Measurements from ENCODE around the gene PNISR. TPM values are rescaled to one million over a fixed set of nuclear protein-coding genes. Genes with fewer than 3 reads are reported as not detected.
"Not testable (repeated sequence)": the region's sequence is repeated elsewhere in the genome, so short reads cannot be mapped to it uniquely, and the experiment has no call there.

Gene PNISR
- total RNA-seq, 1 experiment from 2014 or later, result 134 TPM

DNA sequence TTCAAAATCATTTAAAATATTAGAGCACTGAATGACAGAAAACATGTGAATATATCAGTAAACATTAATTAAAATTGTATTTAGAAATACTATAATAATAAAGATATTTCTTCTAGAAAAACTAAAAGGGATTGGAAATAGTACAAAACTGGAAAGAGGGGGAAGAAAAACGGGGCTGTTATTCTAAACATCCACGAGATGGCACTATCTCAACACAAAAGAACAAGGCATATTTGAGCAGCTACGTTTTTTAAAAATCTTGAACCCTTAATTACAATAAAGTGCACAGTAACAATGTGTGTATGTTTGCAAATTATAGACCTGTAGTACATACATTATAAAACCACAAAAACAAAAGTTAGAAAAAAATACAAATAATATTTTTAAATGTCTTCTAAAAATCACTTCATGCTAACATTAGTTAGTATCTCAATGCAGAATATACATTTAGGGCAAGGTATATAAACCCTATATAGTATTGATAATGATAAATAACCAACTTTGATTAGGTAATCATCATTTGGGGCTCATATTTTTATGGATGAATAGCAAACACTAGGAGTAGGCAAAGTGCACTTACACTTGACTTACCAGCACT is 42.5 kb upstream of the PNISR start:
- TF ChIP-seq, protein P1, sequence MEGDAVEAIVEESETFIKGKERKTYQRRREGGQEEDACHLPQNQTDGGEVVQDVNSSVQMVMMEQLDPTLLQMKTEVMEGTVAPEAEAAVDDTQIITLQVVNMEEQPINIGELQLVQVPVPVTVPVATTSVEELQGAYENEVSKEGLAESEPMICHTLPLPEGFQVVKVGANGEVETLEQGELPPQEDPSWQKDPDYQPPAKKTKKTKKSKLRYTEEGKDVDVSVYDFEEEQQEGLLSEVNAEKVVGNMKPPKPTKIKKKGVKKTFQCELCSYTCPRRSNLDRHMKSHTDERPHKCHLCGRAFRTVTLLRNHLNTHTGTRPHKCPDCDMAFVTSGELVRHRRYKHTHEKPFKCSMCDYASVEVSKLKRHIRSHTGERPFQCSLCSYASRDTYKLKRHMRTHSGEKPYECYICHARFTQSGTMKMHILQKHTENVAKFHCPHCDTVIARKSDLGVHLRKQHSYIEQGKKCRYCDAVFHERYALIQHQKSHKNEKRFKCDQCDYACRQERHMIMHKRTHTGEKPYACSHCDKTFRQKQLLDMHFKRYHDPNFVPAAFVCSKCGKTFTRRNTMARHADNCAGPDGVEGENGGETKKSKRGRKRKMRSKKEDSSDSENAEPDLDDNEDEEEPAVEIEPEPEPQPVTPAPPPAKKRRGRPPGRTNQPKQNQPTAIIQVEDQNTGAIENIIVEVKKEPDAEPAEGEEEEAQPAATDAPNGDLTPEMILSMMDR (conservative IDR thresholded peaks at IDR 0.05), result peak; percentile 80
- Histone ChIP-seq H3K79me1 (ENCODE audit: insufficient read depth, low read depth, low read length, poor library complexity, severe bottlenecking) (no peaks in the 10 kb centered on the region), H3K56ac (ENCODE audit: insufficient read length, low read depth, low read length) (no peak overlapping the region), H2BK5ac (ENCODE audit: insufficient read length, low read length) (no peak overlapping the region), H3K27ac (ENCODE audit: insufficient read length, low read depth, low read length) (no peak overlapping the region), H3K4me2 (ENCODE audit: insufficient read depth, insufficient read length, low read length) (no peak overlapping the region), H3K4me1 (ENCODE audit: insufficient read depth, low read length) (no peaks in the 10 kb centered on the region), H3K9me3 (ENCODE audit: control insufficient read depth, low read depth, low read length) (no peaks in the 10 kb centered on the region), H3T11ph (ENCODE audit: low read length) (no peak overlapping the region), H3K18ac (ENCODE audit: insufficient read length, low read depth, low read length) (no peak overlapping the region), H2BK15ac (ENCODE audit: low read depth, low read length) (no peak overlapping the region), H2BK20ac (ENCODE audit: low read depth, low read length, poor library complexity, severe bottlenecking) (no peak overlapping the region), H3K23ac (ENCODE audit: insufficient read length, low read depth, low read length) (no peak overlapping the region), H3K4ac (ENCODE audit: low read depth, low read length) (no peak overlapping the region), H4K8ac (replicated peaks; ENCODE audit: insufficient read length, low read depth, low read length) (no peak overlapping the region), H4K91ac (ENCODE audit: insufficient read length, low read depth, low read length) (no peak overlapping the region), H3K27me3 (ENCODE audit: insufficient read depth, low read length) (no peaks in the 10 kb centered on the region), H4K20me1 (ENCODE audit: control insufficient read depth, insufficient read depth, insufficient read length) (no peaks in the 10 kb centered on the region), H3K79me2 (ENCODE audit: insufficient read depth, low read length) (no peaks in the 10 kb centered on the region), H4K5ac (ENCODE audit: insufficient read length, low read depth, low read length) (no peak overlapping the region), H2BK120ac (ENCODE audit: low read depth, low read length, poor library complexity, severe bottlenecking) (no peak overlapping the region), H2BK12ac (ENCODE audit: insufficient read length, low read depth, low read length) (no peak overlapping the region), H2AFZ (ENCODE audit: low read length) (no peak overlapping the region), H3K23me2 (ENCODE audit: insufficient read length, low read depth, low read length, poor library complexity, severe bottlenecking) (no peaks in the 10 kb centered on the region), H3K14ac (ENCODE audit: insufficient read depth, low read length) (no peak overlapping the region), H2AK5ac (ENCODE audit: insufficient read length, low read length) (no peak overlapping the region), H3K9ac (ENCODE audit: extremely low read depth, insufficient read length, low read length) (no peak overlapping the region)
- Mint-ChIP-seq H3K9me3 (no peaks in the 10 kb centered on the region), H3K4me1 (no peaks in the 10 kb centered on the region), H3K36me3 (ENCODE audit: insufficient read depth in 1 of 3, low read depth in 3 of 3) (peaks cover 1 to 14% (median 9%) of the 10 kb centered on the region in 3 experiments; a peak in 5 of 7 replicates), H3K27me3 (ENCODE audit: low read depth) (no peaks in the 10 kb centered on the region), H3K4me3 (no peak overlapping the region), H3K27ac (no peak overlapping the region)
- WGBS (ENCODE audit: extremely low coverage, insufficient read length, low lambda C conversion rate), result no CpG with 5 or more reads among the region's 3 CpGs
- DNase-seq, result no peak

DNA sequence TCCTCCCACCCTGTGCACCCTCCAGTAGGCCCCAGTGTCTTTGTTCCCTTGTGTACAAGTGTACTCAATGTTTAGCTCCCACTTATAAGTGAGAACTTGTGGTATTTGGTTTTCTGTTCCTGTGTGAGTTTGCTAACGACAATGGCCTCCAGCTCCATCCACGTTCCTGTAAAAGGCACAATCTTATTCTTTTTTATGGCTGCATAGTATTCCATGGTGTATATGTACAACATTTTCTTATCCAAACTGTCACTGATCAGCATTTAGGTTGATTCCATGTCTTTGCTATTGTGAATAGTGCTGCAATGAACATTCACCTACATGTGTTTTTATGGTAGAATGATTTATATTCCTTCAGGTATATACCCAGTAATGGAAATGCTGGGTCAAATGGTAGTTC is 34.0 kb upstream of the PNISR start:
- Mint-ChIP-seq H3K9me3 (peaks cover 14 to 20% of the 10 kb centered on the region in 2 experiments), H3K4me1 (peaks cover 13 to 14% of the 10 kb centered on the region in 2 experiments), H3K36me3 (ENCODE audit: insufficient read depth in 1 of 3, low read depth in 3 of 3) (peaks cover 35 to 52% (median 52%) of the 10 kb centered on the region in 3 experiments)
- H3K27me3 ChIP-seq (ENCODE audit: insufficient read depth, low read length); H4K20me1 ChIP-seq (ENCODE audit: control insufficient read depth, insufficient read depth, insufficient read length); H4K5ac ChIP-seq (ENCODE audit: insufficient read length, low read depth, low read length); H3K4ac ChIP-seq (ENCODE audit: low read depth, low read length); H2BK20ac ChIP-seq (ENCODE audit: low read depth, low read length, poor library complexity, severe bottlenecking); H2AK5ac ChIP-seq (ENCODE audit: insufficient read length, low read length); H3K4me3 Mint-ChIP-seq; H3K4me1 ChIP-seq (ENCODE audit: insufficient read depth, low read length); H3K27ac Mint-ChIP-seq; H3K23ac ChIP-seq (ENCODE audit: insufficient read length, low read depth, low read length); H3K27me3 Mint-ChIP-seq (ENCODE audit: low read depth); H4K91ac ChIP-seq (ENCODE audit: insufficient read length, low read depth, low read length); H3T11ph ChIP-seq (ENCODE audit: low read length); H3K18ac ChIP-seq (ENCODE audit: insufficient read length, low read depth, low read length); H3K9me3 ChIP-seq (ENCODE audit: control insufficient read depth, low read depth, low read length); H3K56ac ChIP-seq (ENCODE audit: insufficient read length, low read depth, low read length); DNase-seq; H2BK12ac ChIP-seq (ENCODE audit: insufficient read length, low read depth, low read length); H3K4me2 ChIP-seq (ENCODE audit: insufficient read depth, insufficient read length, low read length); H3K79me2 ChIP-seq (ENCODE audit: insufficient read depth, low read length); H3K9ac ChIP-seq (ENCODE audit: extremely low read depth, insufficient read length, low read length); H2BK120ac ChIP-seq (ENCODE audit: low read depth, low read length, poor library complexity, severe bottlenecking); H3K79me1 ChIP-seq (ENCODE audit: insufficient read depth, low read depth, low read length, poor library complexity, severe bottlenecking); H2BK5ac ChIP-seq (ENCODE audit: insufficient read length, low read length); H2AFZ ChIP-seq (ENCODE audit: low read length); H3K23me2 ChIP-seq (ENCODE audit: insufficient read length, low read depth, low read length, poor library complexity, severe bottlenecking); H2BK15ac ChIP-seq (ENCODE audit: low read depth, low read length); H4K8ac ChIP-seq (replicated peaks; ENCODE audit: insufficient read length, low read depth, low read length); H3K14ac ChIP-seq (ENCODE audit: insufficient read depth, low read length); H3K27ac ChIP-seq (ENCODE audit: insufficient read length, low read depth, low read length): not testable (repeated sequence)
- WGBS (ENCODE audit: extremely low coverage, insufficient read length, low lambda C conversion rate), result no CpG with 5 or more reads among the region's 2 CpGs

All from H9 (cell line).